Activated CD4-positive, alpha-beta memory T cell treated with anti-CD3 and anti-CD28 coated beads, Interleukin-2, amount 10 ng/mL, durations not matched to agents 7 days and 5 days (primary cell): Measurements from ENCODE around the gene VPS54. TPM values are rescaled to one million over a fixed set of nuclear protein-coding genes. Genes with fewer than 3 reads are reported as not detected.

Experiments
- CTCF ChIA-PET: fragments of 350-600 bp; sonication (Branson Sonifier 250); formaldehyde crosslinking; loops from one replicate; lab custom pipeline; 2021; ENCODE audit warnings: antibody characterized with exemption, inconsistent platforms; lab: Charles Lee
- POLR2A ChIA-PET: fragments of 350-600 bp; sonication (Branson Sonifier 250); formaldehyde crosslinking; loops from one replicate; lab custom pipeline; 2021; ENCODE audit warnings: antibody characterized with exemption; lab: Charles Lee
- DNase-seq: peaks from one replicate; pipeline ENCODE4 v3.0.0-alpha.2; 2020
- H3K27ac Mint-ChIP-seq: one replicate; pipeline ENCODE4 v1.8.0; 2021; ENCODE audit warnings: mild to moderate bottlenecking, mixed read lengths
- H3K27me3 Mint-ChIP-seq: one replicate; pipeline ENCODE4 v1.8.0; 2021; ENCODE audit warnings: mixed read lengths
- H3K36me3 Mint-ChIP-seq: one replicate; pipeline ENCODE4 v1.8.0; 2021; ENCODE audit warnings: low read depth, mixed read lengths
- H3K4me1 Mint-ChIP-seq: one replicate; pipeline ENCODE4 v1.8.0; 2021; ENCODE audit warnings: mixed read lengths
- H3K4me3 Mint-ChIP-seq: one replicate; pipeline ENCODE4 v1.8.0; 2021; ENCODE audit warnings: mild to moderate bottlenecking, mixed read lengths
- H3K9me3 Mint-ChIP-seq: one replicate; pipeline ENCODE4 v1.8.0; 2021; ENCODE audit warnings: mixed read lengths
- total RNA-seq, 2 experiments: library from RNA; stranded (reverse); gene quantifications; one replicate each; pipeline ENCODE4 v1.2.3, GENCODE V29; 2021

Gene VPS54
- total RNA-seq, 2 experiments from 2014 or later = 18.8 to 19.2 TPM

DNA sequence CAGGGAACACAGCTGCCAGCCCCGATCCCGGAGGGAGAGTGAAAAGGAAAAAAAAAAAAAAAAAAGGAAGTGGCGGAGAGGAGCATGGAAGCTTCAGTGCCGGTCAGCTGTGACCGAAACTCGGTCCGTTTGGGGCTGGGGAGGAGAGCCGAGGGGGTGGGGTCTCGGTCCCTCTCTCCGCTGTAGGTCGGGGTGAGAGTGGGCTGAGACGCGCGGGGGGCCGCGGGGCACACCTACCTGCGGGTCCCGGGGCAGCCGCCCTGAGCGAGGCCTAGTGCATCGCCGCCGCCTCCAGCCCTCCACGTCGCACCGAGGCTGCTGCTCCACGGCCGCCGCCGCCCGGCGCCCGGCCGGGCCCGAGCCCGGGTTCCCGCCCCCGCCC, 536 bp downstream of the VPS54 start:
- DNase-seq = no peak

DNA sequence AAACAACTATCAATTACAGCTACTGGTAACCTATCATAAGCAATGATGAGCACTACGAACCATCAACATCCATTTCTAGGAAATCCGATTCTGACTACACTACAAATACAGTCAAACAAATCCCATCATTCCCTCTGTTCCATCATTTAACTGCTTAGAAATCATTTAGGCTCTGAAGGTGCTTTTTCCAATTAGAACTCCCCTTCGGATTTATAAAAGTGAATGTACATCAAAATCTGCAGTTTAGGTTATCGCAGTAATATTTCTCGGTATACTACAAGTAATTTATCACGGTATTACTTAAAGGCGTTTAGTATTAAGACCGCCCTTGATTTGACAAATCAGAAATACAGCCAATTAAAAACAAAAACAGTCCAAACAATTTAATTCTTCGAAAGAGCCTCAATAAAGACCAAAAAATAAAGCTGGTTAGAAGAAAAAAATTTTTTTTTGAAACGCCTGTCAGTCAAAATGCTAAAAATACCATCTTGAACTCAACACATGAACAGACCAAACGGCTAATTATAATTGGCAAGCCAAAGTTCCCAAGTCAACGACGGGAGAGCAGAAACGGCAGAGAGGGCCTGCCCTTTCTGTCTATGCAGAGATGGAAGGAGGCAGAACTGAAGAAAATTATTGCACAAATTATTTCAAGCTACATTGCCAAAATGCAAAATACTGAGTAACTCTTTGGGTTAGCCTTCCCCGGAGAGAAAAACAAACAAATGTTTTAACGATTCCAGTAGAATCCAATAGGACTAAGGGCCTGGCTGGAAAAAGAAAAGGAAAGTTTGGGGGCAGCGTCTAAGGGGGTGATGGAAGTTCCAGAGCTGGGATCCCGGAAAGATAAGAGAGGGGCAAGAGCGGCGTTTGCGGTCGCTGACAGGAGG, 1.2 kb downstream of the VPS54 start:
- Mint-ChIP-seq H3K4me3 (peak overlapping the region; percentile 98), H3K27ac (peak overlapping the region; percentile 96), H3K36me3 (peaks cover 15% of the 10 kb centered on the region), H3K4me1 (peaks cover 42% of the 10 kb centered on the region), H3K27me3 (no peaks in the 10 kb centered on the region), H3K9me3 (no peaks in the 10 kb centered on the region)
- POLR2A ChIA-PET = interaction anchor here (1.1 to 2.2 kb wide), 11 partner anchors 16 to 507 kb away, joined by 3 to 22 read pairs (median 5); partner anchors contain the start of genes MDH1, UGP2 and WDPCP
- no peak for DNase-seq
- CTCF ChIA-PET = interaction anchor here (0.7 to 1.3 kb wide), 4 partner anchors 18 to 505 kb away, joined by 3 to 7 read pairs (median 4); no protein-coding TSS in a partner anchor

More for the DNA sequence above, 536 bp downstream of the VPS54 start:
- Mint-ChIP-seq H3K4me1 (peaks cover 42% of the 10 kb centered on the region), H3K4me3 (peak overlapping the region; percentile 98), H3K27ac (peak overlapping the region; percentile 96), H3K36me3 (peaks cover 15% of the 10 kb centered on the region), H3K9me3 (no peaks in the 10 kb centered on the region), H3K27me3 (no peaks in the 10 kb centered on the region)
- ChIA-PET POLR2A (interaction anchor here (0.6 to 2.2 kb wide), 12 partner anchors 15 to 506 kb away, joined by 3 to 22 read pairs (median 4); partner anchors contain the start of genes MDH1, UGP2 and WDPCP), CTCF (interaction anchor here (0.7 to 1.3 kb wide), 4 partner anchors 17 to 504 kb away, joined by 3 to 7 read pairs (median 4); no protein-coding TSS in a partner anchor)

DNA sequence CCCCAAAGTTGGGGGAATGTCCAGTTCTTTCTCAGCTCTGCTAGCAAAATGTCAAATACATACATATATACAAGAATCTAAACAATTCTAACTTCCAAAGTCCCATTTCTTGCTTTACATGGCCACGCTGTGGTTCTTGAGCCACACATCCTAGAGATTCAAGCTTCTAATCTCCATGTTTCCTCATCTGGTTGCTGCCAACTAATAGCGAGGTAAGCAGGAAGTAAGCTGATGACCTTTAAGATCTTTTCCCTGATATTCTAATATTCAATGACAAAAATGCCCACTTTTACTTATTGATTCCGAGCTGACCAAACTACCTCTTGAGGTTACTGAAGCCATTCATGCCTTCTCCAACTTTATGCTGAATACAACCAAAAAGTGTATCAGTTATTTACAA, 3.3 kb downstream of the VPS54 start:
- DNase-seq = no peak
- H3K36me3 Mint-ChIP-seq = peaks cover 23% of the 10 kb centered on the region
- peak overlapping the region; percentile 25 for H3K4me3 Mint-ChIP-seq
- H3K27me3 Mint-ChIP-seq = no peaks in the 10 kb centered on the region
- no peaks in the 10 kb centered on the region for H3K9me3 Mint-ChIP-seq
- CTCF ChIA-PET = interaction anchor here (0.8 to 1.7 kb wide), 6 partner anchors 11 to 507 kb away, joined by 3 read pairs; no protein-coding TSS in a partner anchor
- no peak overlapping the region for H3K27ac Mint-ChIP-seq
- POLR2A ChIA-PET = interaction anchor here (0.7 to 1.3 kb wide), 3 partner anchors 20 to 310 kb away, joined by 3 to 5 read pairs (median 3); partner anchors contain the start of gene UGP2
- peaks cover 36% of the 10 kb centered on the region for H3K4me1 Mint-ChIP-seq

DNA sequence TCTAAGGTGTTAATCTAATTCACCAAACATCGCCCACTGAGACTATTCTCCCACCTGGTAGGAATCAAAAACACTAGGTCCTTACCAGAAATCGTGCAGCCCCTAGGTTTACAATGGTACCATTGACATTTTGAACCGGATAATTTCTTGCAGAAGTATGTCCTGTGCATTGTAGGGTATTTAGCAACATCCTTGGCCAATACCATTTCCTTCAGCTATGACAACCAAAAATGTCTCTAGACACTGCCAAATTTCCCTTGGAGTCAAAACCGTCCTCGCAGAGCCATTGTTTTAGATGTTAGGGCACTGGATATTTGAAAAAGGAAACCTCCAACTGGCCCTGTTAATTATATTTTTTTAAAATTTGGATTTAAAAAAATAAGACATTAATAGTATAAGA, 3.8 kb downstream of the VPS54 start:
- no peak overlapping the region for H3K4me3 Mint-ChIP-seq
- CTCF ChIA-PET = interaction anchor here (0.8 to 1.7 kb wide), 5 partner anchors 21 to 507 kb away, joined by 3 read pairs; no protein-coding TSS in a partner anchor
- POLR2A ChIA-PET = interaction anchor here (0.7 to 1.3 kb wide), 3 partner anchors 20 to 311 kb away, joined by 3 to 5 read pairs (median 3); partner anchors contain the start of gene UGP2
- H3K27me3 Mint-ChIP-seq = no peaks in the 10 kb centered on the region
- no peak for DNase-seq
- peaks cover 32% of the 10 kb centered on the region for H3K4me1 Mint-ChIP-seq
- H3K27ac Mint-ChIP-seq = no peak overlapping the region
- H3K9me3 Mint-ChIP-seq = no peaks in the 10 kb centered on the region
- H3K36me3 Mint-ChIP-seq = peaks cover 23% of the 10 kb centered on the region

DNA sequence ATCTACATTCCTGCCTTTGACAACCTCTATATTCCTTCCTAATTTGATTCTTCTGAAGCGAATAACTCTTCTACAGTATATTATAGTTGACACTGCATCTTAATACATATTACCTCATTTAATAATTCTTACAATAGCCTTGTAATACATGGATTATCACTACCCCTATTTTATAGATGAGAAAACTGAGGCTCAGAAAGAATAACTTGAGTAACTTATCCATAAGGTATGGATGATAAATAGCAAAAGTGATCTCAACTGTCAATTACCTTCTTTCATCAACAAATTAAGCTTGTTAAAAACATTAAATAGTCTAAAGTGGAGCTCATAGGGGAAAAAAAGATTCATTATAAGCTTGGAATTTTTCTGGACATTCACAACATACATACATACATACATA, 4.6 kb downstream of the VPS54 start:
- no peaks in the 10 kb centered on the region for H3K27me3 Mint-ChIP-seq
- H3K4me3 Mint-ChIP-seq = no peak overlapping the region
- no peak overlapping the region for H3K27ac Mint-ChIP-seq
- DNase-seq = no peak
- ChIA-PET CTCF (interaction anchor here (1.2 to 1.7 kb wide), 2 partner anchors 322 to 508 kb away, joined by 3 read pairs; no protein-coding TSS in a partner anchor), POLR2A (no interaction called here)
- no peaks in the 10 kb centered on the region for H3K9me3 Mint-ChIP-seq
- peaks cover 25% of the 10 kb centered on the region for H3K36me3 Mint-ChIP-seq
- peaks cover 24% of the 10 kb centered on the region for H3K4me1 Mint-ChIP-seq

DNA sequence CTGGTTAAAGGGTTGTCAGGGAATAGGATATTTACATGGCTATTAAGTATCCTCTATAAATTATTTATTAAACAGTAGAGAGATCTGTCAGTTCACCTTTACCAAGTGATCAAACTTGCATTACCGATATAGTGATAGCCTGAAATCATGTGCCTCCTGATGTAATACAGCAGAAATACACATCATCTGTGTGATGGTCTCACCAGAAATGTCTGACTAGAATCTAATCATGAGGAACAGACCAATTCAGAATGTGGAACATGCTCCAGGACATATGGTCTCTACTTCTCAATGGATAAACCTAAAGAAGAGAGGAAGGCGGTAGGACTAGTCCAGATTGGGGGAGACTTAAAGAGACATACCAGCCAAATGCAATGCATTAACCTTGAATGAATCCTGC, 6.2 kb downstream of the VPS54 start:
- no peak for DNase-seq
- no peak overlapping the region for H3K4me3 Mint-ChIP-seq
- H3K27ac Mint-ChIP-seq = no peak overlapping the region
- H3K27me3 Mint-ChIP-seq = no peaks in the 10 kb centered on the region
- POLR2A ChIA-PET = interaction anchor here (0.5 kb wide), 1 partner anchor 14 kb away, joined by 3 read pairs; no protein-coding TSS in a partner anchor
- CTCF ChIA-PET = no interaction called here
- peaks cover 25% of the 10 kb centered on the region for H3K36me3 Mint-ChIP-seq
- H3K4me1 Mint-ChIP-seq = peaks cover 18% of the 10 kb centered on the region
- no peaks in the 10 kb centered on the region for H3K9me3 Mint-ChIP-seq

DNA sequence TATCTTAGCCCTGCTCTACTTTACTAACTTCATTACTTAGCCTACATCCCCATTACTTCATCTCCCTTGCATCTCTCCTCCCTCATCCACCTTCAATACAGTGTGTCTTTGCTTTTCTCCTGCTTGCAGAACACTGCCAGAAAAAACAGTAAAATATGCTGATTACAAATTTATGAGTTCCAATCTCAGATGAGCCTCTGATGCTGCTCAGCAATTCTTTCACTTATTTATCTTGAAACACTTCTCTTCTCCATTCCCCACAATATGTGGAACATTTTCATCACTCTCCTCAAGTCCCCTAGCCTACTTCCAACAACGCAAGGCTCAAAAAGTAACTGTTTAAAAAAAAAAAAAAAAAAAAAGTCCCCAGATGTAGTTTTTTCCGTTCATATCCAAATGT, 7.1 kb downstream of the VPS54 start:
- CTCF ChIA-PET = no interaction called here

DNA sequence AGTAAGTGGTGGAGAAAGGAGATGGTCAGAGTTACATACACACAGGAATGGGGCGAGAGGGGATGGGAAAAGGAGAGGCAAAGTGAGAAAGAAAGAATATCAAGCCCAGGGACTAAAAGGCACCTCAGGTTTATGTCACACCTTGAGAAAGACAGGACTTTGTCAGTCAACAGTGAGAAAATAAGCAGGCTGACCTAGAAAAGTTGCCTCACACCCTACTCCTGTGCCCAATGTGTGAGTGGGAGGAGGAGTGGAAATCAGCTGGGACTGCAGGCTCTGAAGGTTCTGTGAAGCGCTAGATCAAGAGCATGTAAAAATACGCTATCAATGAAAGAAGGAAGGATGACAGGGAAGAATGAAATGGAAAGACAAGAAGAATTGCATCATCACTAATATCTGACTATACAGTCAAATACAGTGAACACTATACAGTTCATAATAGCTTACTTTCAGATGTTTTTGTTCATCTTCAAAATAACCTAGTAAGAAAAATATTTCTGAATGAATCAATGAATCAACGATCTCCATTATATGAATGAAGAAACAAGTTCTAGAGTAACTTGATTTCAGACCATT, 10.7 kb downstream of the VPS54 start:
- ChIA-PET CTCF (no interaction called here), POLR2A (no interaction called here)
- no peak for DNase-seq
- H3K36me3 Mint-ChIP-seq = peaks cover 37% of the 10 kb centered on the region
- H3K4me1 Mint-ChIP-seq = peaks cover 4% of the 10 kb centered on the region
- no peaks in the 10 kb centered on the region for H3K27me3 Mint-ChIP-seq
- no peaks in the 10 kb centered on the region for H3K9me3 Mint-ChIP-seq
- H3K27ac Mint-ChIP-seq = no peak overlapping the region
- no peak overlapping the region for H3K4me3 Mint-ChIP-seq

More for the DNA sequence above, 7.1 kb downstream of the VPS54 start:
- POLR2A ChIA-PET = no interaction called here
- DNase-seq = no peak
- Mint-ChIP-seq H3K27ac (no peak overlapping the region), H3K36me3 (peaks cover 32% of the 10 kb centered on the region), H3K4me3 (no peak overlapping the region), H3K9me3 (no peaks in the 10 kb centered on the region), H3K4me1 (peaks cover 14% of the 10 kb centered on the region), H3K27me3 (no peaks in the 10 kb centered on the region)

DNA sequence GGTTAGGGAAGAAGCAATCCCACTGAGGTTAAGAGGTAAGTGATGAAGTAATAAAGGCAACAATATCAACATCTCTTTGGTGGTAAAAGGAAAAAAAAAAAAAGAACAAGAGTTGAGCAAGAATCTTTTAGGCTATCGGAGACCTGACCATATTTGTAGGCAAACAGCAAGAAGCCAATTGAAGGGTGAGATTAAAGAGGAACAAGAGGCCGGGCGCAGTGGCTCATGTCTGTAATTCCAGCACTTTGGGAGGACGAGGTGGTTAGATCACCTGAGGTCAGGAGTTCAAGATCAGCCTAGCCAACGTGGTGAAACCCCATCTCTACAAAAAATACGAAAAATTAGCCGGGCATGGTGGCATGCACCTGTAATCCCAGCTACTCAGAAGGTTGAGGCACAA, 11.3 kb downstream of the VPS54 start:
- no peak for DNase-seq
- ChIA-PET POLR2A (no interaction called here), CTCF (no interaction called here)
- Mint-ChIP-seq H3K4me3 (no peak overlapping the region), H3K36me3 (peaks cover 37% of the 10 kb centered on the region), H3K27ac (no peak overlapping the region), H3K9me3 (no peaks in the 10 kb centered on the region), H3K27me3 (no peaks in the 10 kb centered on the region), H3K4me1 (peaks cover 4% of the 10 kb centered on the region)

DNA sequence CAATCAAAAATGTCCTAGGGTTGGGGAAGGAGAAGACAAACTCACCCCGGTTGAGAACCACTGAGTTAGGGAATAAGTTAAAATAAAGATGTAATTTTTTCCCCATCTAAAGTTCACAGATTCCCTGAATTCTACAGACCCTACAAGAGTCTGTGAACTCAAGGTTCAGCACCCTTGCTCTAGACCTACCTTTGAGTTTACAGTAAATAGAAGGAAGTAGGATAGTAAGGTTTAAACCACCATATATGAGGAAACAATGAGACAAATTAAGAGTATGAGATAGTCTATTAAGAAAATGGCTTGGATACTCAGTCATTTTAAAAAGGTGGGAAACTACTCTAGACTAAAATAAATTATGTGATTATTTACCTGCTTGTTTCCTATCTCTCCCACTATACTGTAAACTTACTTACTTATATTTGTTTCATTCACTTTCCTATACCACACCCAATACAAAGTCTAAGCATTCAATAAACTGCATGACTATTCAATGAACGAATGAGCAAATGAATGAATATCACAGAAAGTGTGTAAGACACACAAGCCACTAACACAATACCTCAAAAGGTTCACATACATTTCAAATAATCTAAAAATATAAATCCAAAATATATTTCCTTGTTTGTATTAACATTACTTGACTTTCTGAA, 13.4 kb downstream of the VPS54 start:
- no peak for DNase-seq
- no peak overlapping the region for H3K4me3 Mint-ChIP-seq
- POLR2A ChIA-PET = no interaction called here
- no peaks in the 10 kb centered on the region for H3K27me3 Mint-ChIP-seq
- peaks cover 2% of the 10 kb centered on the region for H3K4me1 Mint-ChIP-seq
- H3K9me3 Mint-ChIP-seq = peaks cover 2% of the 10 kb centered on the region
- CTCF ChIA-PET = no interaction called here
- peaks cover 40% of the 10 kb centered on the region for H3K36me3 Mint-ChIP-seq
- no peak overlapping the region for H3K27ac Mint-ChIP-seq

DNA sequence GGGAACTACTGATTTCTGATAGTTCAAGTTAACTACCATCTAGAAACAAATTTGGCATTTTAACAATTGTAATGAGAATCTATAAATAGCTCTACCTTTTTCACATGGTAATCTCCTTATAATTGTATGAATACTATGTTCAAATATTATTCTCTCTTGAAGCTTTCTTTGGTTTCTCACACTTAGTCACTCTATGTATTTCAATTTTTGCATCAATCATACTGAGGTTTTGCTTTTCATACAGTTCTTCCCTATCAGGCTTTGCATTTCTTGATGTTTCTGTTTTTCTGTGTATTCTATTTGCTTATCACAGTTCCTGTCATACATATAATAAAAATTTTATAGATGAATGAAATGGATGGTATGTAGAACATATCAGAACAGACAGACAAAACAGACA, 16.0 kb downstream of the VPS54 start:
- peaks cover 10% of the 10 kb centered on the region for H3K9me3 Mint-ChIP-seq
- CTCF ChIA-PET = no interaction called here
- H3K27me3 Mint-ChIP-seq = no peaks in the 10 kb centered on the region
- DNase-seq = no peak
- H3K27ac Mint-ChIP-seq = no peak overlapping the region
- no peak overlapping the region for H3K4me3 Mint-ChIP-seq
- peaks cover 2% of the 10 kb centered on the region for H3K4me1 Mint-ChIP-seq
- POLR2A ChIA-PET = no interaction called here
- peaks cover 48% of the 10 kb centered on the region for H3K36me3 Mint-ChIP-seq

DNA sequence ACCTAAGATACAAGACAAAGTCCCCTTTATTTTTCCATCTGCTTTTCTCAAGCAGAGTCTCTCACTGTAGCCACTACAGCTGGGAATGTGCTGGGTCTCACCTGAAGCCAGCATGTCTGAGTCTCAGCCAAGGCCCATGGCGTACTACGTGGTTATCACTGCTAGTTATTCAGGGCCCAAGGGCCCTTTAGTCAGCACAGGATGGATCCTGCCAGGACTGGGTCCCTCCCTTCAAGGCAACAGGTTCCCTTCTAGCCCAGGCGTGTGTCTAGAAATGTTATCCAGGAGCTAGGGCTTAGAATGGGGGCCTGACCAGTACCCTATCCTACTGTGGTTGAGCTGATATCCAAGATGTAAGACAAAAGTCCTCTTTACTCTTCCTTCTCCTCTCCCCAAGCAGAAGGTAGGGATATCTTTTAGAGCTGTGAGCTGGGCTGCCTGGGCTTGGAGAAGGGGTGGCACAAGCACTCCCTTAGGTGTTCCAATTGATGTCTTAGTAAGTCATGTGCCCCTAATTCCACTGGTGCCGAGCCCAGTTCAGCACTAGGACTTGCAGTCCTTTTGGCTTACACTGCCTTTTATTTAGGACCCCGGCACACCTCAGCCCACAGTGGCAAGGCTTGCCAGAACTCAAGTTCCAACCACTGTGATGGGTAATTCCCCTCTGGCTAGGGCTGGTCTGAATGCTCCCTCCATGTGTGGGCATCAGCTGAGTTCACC, 17.7 kb downstream of the VPS54 start:
- no peaks in the 10 kb centered on the region for H3K27me3 Mint-ChIP-seq
- CTCF ChIA-PET = no interaction called here
- no peak for DNase-seq
- no peak overlapping the region for H3K27ac Mint-ChIP-seq
- no peaks in the 10 kb centered on the region for H3K4me1 Mint-ChIP-seq
- H3K4me3 Mint-ChIP-seq = no peak overlapping the region
- POLR2A ChIA-PET = no interaction called here
- peaks cover 48% of the 10 kb centered on the region for H3K36me3 Mint-ChIP-seq
- peaks cover 21% of the 10 kb centered on the region for H3K9me3 Mint-ChIP-seq
